Ovary (tissue), 3 donors: Measurements from ENCODE around the gene CA11.

ENCODE experiments used
- CTCF ChIP-seq, 3 donors: fragments of 450-650 bp in 2 of 3; fragments of 200-600 bp in 1 of 3; IDR thresholded peaks; one replicate each; pipeline versions ENCODE4 v1.5.1 to v1.8.0; 2016 to 2022; ENCODE audit warnings: antibody characterized with exemption in 3 of 3, mild to moderate bottlenecking in 1 of 3
- POLR2A ChIP-seq: fragments of 450-650 bp; IDR thresholded peaks from one replicate; pipeline ENCODE4 v1.6.1; 2017; ENCODE audit warnings: antibody characterized with exemption, mild to moderate bottlenecking, moderate library complexity
- donor health status: DM: no; HTN: no; CAD: no.

DNA sequence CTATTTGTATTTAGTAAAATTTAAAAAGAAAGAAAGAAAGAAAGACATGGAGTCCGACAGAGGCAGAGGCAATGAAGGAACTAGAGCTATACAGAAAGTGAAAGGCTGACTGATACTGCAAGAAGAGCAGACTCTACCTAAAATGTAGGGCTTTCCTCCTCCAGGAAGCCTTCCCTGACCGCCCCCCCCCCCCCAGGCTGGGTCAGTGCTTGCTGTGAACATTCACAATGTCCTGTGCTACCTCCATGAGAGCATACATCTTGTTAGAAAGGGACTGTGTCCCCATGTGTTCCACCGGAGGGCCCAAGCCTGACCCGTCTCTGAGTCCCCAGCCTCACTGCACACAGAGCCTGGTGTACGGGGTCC, 5.7 kb upstream of the CA11 start:
- no peak for TF ChIP-seq POLR2A
- TF ChIP-seq CTCF (IDR thresholded peaks at IDR 0.05), result no peak
